ENCODE results near the gene KRT5. TPM values are rescaled to one million over a fixed set of nuclear protein-coding genes. Genes with fewer than 3 reads are reported as not detected.

KRT5 gene
- total and polyA plus RNA-seq, 2 experiments from 2014 or later = not detected

DNA sequence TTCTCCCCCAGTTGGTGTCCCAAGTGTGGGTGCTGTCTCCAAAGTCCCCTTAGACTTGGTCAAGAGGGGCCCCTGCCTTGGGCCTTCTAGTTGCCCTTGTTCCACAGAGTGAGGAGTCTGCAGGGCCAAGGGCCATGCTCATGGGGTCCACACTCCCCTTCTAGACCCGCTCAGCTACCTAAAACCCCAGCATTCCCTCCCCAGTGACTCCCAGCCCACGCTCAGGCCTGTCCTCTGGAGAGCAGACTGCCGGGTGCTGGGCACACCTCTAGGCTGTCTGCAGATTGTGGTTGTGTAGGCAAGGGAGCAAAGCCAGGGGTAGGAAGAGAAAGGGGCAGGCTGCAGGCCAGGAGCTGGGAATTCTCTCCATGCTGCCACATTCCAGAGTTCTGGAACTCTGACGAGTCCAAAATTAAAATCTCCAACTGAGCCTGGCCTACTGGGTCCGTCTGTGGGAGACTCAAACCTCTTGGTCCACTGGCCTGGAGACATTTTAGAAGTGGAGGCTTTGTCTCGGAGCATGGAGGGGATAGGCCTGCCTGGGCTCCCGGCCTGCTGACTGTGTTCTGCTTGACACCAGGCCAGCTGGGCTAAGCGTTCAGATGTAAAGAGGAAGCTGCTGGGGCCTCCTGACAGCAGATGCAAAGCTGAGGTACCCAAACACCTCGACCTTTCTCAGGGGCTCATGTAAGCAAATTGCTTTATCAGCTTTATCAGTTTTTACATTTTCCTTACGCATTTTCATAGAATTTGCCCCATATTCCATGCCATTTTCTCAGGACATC lies 13.7 kb upstream of the KRT5 start (continued):
- TF ChIP-seq, protein P1, sequence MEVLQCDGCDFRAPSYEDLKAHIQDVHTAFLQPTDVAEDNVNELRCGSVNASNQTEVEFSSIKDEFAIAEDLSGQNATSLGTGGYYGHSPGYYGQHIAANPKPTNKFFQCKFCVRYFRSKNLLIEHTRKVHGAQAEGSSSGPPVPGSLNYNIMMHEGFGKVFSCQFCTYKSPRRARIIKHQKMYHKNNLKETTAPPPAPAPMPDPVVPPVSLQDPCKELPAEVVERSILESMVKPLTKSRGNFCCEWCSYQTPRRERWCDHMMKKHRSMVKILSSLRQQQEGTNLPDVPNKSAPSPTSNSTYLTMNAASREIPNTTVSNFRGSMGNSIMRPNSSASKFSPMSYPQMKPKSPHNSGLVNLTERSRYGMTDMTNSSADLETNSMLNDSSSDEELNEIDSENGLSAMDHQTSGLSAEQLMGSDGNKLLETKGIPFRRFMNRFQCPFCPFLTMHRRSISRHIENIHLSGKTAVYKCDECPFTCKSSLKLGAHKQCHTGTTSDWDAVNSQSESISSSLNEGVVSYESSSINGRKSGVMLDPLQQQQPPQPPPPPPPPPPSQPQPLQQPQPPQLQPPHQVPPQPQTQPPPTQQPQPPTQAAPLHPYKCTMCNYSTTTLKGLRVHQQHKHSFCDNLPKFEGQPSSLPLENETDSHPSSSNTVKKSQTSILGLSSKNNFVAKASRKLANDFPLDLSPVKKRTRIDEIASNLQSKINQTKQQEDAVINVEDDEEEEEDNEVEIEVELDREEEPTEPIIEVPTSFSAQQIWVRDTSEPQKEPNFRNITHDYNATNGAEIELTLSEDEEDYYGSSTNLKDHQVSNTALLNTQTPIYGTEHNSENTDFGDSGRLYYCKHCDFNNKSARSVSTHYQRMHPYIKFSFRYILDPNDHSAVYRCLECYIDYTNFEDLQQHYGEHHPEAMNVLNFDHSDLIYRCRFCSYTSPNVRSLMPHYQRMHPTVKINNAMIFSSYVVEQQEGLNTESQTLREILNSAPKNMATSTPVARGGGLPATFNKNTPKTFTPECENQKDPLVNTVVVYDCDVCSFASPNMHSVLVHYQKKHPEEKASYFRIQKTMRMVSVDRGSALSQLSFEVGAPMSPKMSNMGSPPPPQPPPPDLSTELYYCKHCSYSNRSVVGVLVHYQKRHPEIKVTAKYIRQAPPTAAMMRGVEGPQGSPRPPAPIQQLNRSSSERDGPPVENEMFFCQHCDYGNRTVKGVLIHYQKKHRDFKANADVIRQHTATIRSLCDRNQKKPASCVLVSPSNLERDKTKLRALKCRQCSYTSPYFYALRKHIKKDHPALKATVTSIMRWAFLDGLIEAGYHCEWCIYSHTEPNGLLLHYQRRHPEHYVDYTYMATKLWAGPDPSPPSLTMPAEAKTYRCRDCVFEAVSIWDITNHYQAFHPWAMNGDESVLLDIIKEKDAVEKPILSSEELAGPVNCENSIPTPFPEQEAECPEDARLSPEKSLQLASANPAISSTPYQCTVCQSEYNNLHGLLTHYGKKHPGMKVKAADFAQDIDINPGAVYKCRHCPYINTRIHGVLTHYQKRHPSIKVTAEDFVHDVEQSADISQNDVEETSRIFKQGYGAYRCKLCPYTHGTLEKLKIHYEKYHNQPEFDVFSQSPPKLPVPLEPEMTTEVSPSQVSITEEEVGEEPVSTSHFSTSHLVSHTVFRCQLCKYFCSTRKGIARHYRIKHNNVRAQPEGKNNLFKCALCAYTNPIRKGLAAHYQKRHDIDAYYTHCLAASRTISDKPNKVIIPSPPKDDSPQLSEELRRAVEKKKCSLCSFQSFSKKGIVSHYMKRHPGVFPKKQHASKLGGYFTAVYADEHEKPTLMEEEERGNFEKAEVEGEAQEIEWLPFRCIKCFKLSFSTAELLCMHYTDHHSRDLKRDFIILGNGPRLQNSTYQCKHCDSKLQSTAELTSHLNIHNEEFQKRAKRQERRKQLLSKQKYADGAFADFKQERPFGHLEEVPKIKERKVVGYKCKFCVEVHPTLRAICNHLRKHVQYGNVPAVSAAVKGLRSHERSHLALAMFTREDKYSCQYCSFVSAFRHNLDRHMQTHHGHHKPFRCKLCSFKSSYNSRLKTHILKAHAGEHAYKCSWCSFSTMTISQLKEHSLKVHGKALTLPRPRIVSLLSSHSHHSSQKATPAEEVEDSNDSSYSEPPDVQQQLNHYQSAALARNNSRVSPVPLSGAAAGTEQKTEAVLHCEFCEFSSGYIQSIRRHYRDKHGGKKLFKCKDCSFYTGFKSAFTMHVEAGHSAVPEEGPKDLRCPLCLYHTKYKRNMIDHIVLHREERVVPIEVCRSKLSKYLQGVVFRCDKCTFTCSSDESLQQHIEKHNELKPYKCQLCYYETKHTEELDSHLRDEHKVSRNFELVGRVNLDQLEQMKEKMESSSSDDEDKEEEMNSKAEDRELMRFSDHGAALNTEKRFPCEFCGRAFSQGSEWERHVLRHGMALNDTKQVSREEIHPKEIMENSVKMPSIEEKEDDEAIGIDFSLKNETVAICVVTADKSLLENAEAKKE (CRISPR knock-in tag; IDR thresholded peaks at IDR 0.05) = no peak
- TF ChIP-seq JUNB (IDR thresholded peaks at IDR 0.05; ENCODE audit: unreplicated experiment) = no peak
- no peak for TF ChIP-seq CREB1 (CRISPR knock-in tag; IDR thresholded peaks at IDR 0.05; ENCODE audit: low read depth)
- TF ChIP-seq, protein P2, sequence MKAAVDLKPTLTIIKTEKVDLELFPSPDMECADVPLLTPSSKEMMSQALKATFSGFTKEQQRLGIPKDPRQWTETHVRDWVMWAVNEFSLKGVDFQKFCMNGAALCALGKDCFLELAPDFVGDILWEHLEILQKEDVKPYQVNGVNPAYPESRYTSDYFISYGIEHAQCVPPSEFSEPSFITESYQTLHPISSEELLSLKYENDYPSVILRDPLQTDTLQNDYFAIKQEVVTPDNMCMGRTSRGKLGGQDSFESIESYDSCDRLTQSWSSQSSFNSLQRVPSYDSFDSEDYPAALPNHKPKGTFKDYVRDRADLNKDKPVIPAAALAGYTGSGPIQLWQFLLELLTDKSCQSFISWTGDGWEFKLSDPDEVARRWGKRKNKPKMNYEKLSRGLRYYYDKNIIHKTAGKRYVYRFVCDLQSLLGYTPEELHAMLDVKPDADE (IDR thresholded peaks at IDR 0.05) = no peak
- TF ChIP-seq POLR2AphosphoS5 (IDR thresholded peaks at IDR 0.05; ENCODE audit: low read depth) = no peak

DNA sequence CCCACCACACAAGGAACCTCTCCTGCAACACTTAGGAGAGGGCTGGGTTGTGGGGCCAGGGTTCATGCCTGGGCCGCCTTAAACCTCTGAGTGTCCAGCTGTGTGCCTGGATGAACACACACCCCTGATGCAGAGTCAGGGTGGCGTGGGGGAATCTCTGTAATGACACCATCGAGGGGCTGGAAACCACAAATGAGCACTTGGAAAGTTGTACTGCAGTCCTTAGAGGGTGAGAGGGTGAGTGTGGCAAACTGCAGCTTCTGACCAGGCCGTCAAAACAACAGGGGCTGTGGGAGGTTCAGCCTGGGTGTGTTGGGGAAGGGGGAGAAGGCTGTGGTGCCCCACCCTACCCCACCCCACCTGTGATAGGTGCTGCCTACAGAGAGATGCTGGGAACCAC lies 12.4 kb upstream of the KRT5 start:
- Mint-ChIP-seq H3K27ac (no peak overlapping the region), H3K36me3 (ENCODE audit: low read depth) (no peaks in the 10 kb centered on the region), H3K4me3 (no peak overlapping the region), H3K4me1 (no peaks in the 10 kb centered on the region), H3K9me3 (no peaks in the 10 kb centered on the region), H3K27me3 (ENCODE audit: insufficient read depth, low read depth, poor library complexity) (peaks cover 8% of the 10 kb centered on the region)
- no peaks in the 10 kb centered on the region for H3K79me2 ChIP-seq (replicated peaks; ENCODE audit: insufficient read depth)
- no peak for DNase-seq (ENCODE audit: low spot score)
- H3K4me2 ChIP-seq = no peak overlapping the region
- H2AFZ ChIP-seq = no peak overlapping the region
- no peaks in the 10 kb centered on the region for H3K36me3 ChIP-seq (ENCODE audit: insufficient read depth)
- H3F3A ChIP-seq (replicated peaks; ENCODE audit: low read depth) = no peaks in the 10 kb centered on the region
- no peak for ATAC-seq
- no peak overlapping the region for H3K4me3 ChIP-seq
- H3K9me2 ChIP-seq (ENCODE audit: insufficient read depth) = no peaks in the 10 kb centered on the region
- no peaks in the 10 kb centered on the region for H4K20me1 ChIP-seq (replicated peaks; ENCODE audit: insufficient read depth)
- no peaks in the 10 kb centered on the region for H3K4me1 ChIP-seq (ENCODE audit: insufficient read depth)
- H3K27ac ChIP-seq (ENCODE audit: low read depth) = no peak overlapping the region
- no peaks in the 10 kb centered on the region for H3K27me3 ChIP-seq (ENCODE audit: insufficient read depth)
- TF ChIP-seq ZNF114 (CRISPR knock-in tag; IDR thresholded peaks at IDR 0.05) = no peak
- no peak for TF ChIP-seq NANOG (IDR thresholded peaks at IDR 0.05; ENCODE audit: borderline replicate concordance)
- no peak for TF ChIP-seq ZNF331 (CRISPR knock-in tag; IDR thresholded peaks at IDR 0.05; ENCODE audit: low read depth)
- no peak for TF ChIP-seq STAT1 (IDR thresholded peaks at IDR 0.05; ENCODE audit: unreplicated experiment)
- TF ChIP-seq, protein P2 (IDR thresholded peaks at IDR 0.05) = no peak
- TF ChIP-seq JUNB (IDR thresholded peaks at IDR 0.05; ENCODE audit: unreplicated experiment) = no peak
- TF ChIP-seq, protein P3, sequence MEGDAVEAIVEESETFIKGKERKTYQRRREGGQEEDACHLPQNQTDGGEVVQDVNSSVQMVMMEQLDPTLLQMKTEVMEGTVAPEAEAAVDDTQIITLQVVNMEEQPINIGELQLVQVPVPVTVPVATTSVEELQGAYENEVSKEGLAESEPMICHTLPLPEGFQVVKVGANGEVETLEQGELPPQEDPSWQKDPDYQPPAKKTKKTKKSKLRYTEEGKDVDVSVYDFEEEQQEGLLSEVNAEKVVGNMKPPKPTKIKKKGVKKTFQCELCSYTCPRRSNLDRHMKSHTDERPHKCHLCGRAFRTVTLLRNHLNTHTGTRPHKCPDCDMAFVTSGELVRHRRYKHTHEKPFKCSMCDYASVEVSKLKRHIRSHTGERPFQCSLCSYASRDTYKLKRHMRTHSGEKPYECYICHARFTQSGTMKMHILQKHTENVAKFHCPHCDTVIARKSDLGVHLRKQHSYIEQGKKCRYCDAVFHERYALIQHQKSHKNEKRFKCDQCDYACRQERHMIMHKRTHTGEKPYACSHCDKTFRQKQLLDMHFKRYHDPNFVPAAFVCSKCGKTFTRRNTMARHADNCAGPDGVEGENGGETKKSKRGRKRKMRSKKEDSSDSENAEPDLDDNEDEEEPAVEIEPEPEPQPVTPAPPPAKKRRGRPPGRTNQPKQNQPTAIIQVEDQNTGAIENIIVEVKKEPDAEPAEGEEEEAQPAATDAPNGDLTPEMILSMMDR (conservative IDR thresholded peaks at IDR 0.05; ENCODE audit: low read depth in 2 of 2) = no peak
- TF ChIP-seq EZH2 (IDR thresholded peaks at IDR 0.05; ENCODE audit: low read depth, unreplicated experiment) = no peak
- TF ChIP-seq EZH2phosphoT487 (IDR thresholded peaks at IDR 0.05; ENCODE audit: unreplicated experiment) = no peak
